ENCODE measurements around the gene BCL2. TPM values are rescaled to one million over a fixed set of nuclear protein-coding genes. Genes with fewer than 3 reads are reported as not detected.

The BCL2 gene
- polyA plus RNA-seq, 1 experiment: 0.35 TPM

- CTCF ChIA-PET: interaction anchor here (0.9 to 2.6 kb wide), 2 partner anchors 11 to 565 kb away, joined by 3 to 12 read pairs; no protein-coding TSS in a partner anchor
- TF ChIP-seq, protein P1, sequence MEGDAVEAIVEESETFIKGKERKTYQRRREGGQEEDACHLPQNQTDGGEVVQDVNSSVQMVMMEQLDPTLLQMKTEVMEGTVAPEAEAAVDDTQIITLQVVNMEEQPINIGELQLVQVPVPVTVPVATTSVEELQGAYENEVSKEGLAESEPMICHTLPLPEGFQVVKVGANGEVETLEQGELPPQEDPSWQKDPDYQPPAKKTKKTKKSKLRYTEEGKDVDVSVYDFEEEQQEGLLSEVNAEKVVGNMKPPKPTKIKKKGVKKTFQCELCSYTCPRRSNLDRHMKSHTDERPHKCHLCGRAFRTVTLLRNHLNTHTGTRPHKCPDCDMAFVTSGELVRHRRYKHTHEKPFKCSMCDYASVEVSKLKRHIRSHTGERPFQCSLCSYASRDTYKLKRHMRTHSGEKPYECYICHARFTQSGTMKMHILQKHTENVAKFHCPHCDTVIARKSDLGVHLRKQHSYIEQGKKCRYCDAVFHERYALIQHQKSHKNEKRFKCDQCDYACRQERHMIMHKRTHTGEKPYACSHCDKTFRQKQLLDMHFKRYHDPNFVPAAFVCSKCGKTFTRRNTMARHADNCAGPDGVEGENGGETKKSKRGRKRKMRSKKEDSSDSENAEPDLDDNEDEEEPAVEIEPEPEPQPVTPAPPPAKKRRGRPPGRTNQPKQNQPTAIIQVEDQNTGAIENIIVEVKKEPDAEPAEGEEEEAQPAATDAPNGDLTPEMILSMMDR (IDR thresholded peaks at IDR 0.05; ENCODE audit: low read depth, low read length): no peak
- Histone ChIP-seq H3K27ac (ENCODE audit: low read depth, low read length) (no peak overlapping the region), H3K4me3 (ENCODE audit: low read depth, low read length) (no peak overlapping the region), H3K9me3 (ENCODE audit: control insufficient read depth, insufficient read depth, low read length) (no peaks in the 10 kb centered on the region; the same call in 1 of the 2 replicates), H3K27me3 (ENCODE audit: control insufficient read depth, insufficient read depth, low read length) (peaks cover 20% of the 10 kb centered on the region)
- POLR2A ChIA-PET: no interaction called here
- DNase-seq (ENCODE audit: low read depth, low spot score): no peak
Observed at GRCh38 chr18:63142594-63143225, 176.9 kb downstream of the BCL2 start.

DNA sequence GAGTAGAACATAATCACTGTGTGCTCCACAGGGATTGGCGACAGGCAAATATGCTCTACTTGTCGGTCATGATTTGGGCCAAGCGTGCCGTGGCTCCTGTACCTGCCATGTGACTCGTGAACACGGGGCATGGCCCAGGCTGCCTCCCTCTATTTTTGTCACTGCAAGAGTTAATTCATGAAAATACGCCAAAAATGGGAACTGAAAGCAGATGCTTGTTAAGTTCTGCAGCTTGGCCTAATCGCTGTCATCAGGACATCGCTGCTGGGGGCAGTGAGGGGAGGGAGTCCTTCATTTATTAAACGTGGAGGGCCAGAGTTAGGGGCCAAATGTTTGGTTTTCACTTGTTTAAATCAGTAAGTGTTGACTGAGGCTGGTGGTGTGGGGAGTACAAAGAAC is 177.8 kb downstream of the BCL2 start:
- Histone ChIP-seq H3K9me3 (ENCODE audit: control insufficient read depth, insufficient read depth, low read length) (no peaks in the 10 kb centered on the region; the same call in 1 of the 2 replicates), H3K27me3 (ENCODE audit: control insufficient read depth, insufficient read depth, low read length) (peaks cover 13% of the 10 kb centered on the region), H3K4me3 (ENCODE audit: low read depth, low read length) (no peak overlapping the region), H3K27ac (ENCODE audit: low read depth, low read length) (no peak overlapping the region)
- POLR2A ChIA-PET: no interaction called here
- TF ChIP-seq, protein P1 (IDR thresholded peaks at IDR 0.05; ENCODE audit: low read depth, low read length): no peak
- CTCF ChIA-PET: interaction anchor here (0.9 to 2.6 kb wide), 2 partner anchors 10 to 564 kb away, joined by 3 to 12 read pairs; no protein-coding TSS in a partner anchor
- DNase-seq (ENCODE audit: low read depth, low spot score): no peak

DNA sequence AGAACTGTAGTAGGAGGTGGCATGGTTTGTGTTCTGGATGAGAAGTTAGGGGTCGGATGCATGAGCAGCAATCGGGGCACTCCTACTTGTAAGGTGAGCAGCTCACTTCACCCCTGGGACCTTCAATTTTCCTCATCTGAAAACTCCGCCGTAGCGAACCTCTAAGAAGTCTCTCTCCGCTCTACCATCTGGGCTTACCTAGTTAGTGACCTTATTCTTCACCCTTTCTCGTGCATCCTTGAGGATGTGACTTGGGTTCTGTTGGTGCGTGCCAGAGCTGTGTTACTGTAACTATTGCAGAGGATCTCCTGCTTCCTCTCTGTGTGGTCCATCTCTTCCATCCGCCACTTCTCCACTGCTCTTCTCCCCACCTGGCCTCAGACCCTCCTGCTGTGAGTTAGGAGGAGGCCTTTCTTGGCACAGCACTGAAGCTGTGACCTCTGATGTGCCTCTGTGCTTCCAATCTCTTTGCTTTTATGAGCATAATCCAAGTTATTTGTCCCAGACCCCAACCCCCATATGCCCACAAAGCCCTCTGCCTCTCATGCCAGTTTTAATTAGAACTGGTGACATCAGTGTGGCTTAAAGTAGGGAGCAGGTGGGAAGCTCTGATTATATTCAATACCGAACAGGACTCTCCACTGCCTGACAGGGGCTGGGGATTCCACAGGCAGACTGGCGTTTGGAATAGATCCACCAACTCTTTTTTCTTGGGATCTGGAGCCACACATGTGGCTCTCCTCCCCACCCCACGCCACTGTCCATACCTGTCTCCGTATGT is 178.4 kb downstream of the BCL2 start:
- Histone ChIP-seq H3K4me3 (ENCODE audit: low read depth, low read length) (no peak overlapping the region), H3K27ac (ENCODE audit: low read depth, low read length) (no peak overlapping the region), H3K27me3 (ENCODE audit: control insufficient read depth, insufficient read depth, low read length) (peaks cover 9% of the 10 kb centered on the region), H3K9me3 (ENCODE audit: control insufficient read depth, insufficient read depth, low read length) (no peaks in the 10 kb centered on the region; the same call in 1 of the 2 replicates)
- ChIA-PET CTCF (no interaction called here), POLR2A (no interaction called here)
- DNase-seq (ENCODE audit: low read depth, low spot score): no peak
- TF ChIP-seq, protein P1 (IDR thresholded peaks at IDR 0.05; ENCODE audit: low read depth, low read length): no peak

DNA sequence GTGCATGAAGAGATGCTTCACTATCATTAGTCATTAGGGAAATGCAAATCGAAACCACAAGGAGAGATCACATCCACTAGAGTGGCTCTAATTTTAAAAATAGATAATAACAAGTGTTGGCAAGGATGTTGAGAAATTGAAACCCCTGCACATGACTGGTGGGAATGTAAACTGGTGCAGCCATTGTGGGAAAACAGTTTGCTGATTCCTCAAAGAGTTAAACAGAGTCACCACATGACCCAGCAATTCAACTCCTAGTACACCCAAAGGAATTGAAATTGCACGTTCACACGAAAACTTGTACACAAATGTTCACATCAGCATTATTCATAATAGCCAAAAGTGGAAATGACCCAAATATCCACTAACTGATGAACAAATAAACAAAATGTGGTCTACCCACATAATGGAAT is 179.5 kb downstream of the BCL2 start:
- peaks cover 10% of the 10 kb centered on the region for H3K27me3 ChIP-seq (ENCODE audit: control insufficient read depth, insufficient read depth, low read length)
- no peak overlapping the region for H3K4me3 ChIP-seq (ENCODE audit: low read depth, low read length)
- POLR2A ChIA-PET: no interaction called here
- no peak for DNase-seq (ENCODE audit: low read depth, low spot score)
- CTCF ChIA-PET: interaction anchor here (0.6 to 1.8 kb wide), 2 partner anchors 183 to 618 kb away, joined by 5 to 8 read pairs; no protein-coding TSS in a partner anchor
- TF ChIP-seq, protein P1 (IDR thresholded peaks at IDR 0.05; ENCODE audit: low read depth, low read length): no peak
- H3K9me3 ChIP-seq (ENCODE audit: control insufficient read depth, insufficient read depth, low read length): no peaks in the 10 kb centered on the region
- no peak overlapping the region for H3K27ac ChIP-seq (ENCODE audit: low read depth, low read length)

All from AG04450 (cell line).